ENCODE measurements around the gene CFAP73.
A peak's percentile ranks its signal among the peaks of the same experiment; 100 is the strongest.
"Not testable (repeated sequence)": the region's sequence is repeated elsewhere in the genome, so short reads cannot be mapped to it uniquely, and the experiment has no call there.

The CFAP73 gene

DNA sequence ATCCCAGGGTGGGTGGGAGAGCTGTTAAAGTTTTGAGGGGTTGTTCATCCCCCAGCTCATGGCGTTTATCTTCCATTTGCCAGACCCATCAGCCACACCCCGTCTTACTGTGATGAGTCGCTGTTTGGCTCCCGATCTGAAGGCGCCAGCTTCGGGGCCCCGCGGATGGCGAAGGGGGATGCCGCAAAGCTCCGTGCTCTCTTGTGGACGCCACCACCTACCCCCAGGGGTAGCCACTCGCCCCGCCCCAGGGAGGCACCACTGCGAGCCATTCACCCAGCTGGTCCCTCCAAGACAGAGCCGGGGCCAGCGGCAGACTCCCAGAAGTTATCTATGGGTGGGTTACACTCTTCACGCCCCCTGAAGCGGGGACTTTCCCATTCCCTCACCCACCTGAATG lies 41.7 kb downstream of the CFAP73 start:
- DNase-seq (ENCODE audit: low spot score), result no peak

DNA sequence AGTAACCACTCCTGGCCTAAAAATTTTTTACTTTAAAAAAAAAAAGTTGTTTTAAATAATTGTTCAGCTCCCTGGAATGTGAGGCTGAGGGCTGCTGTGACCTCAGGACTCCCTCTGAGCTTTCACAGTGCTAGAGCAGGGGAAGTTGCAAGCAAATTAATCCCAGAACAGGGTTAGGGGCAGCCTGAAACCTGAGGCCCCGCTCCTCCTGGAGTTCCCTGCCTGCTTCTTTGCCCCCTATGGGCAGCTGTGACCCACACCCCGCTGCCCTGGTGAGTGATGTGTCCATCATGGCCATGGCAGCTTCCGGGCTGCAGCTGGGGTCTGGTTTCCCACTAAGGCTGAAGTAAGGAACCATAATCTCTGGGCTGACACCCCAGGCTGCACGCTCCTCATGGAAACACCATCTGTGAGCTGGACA lies 45.5 kb downstream of the CFAP73 start:
- no peak for DNase-seq (ENCODE audit: low spot score)

DNA sequence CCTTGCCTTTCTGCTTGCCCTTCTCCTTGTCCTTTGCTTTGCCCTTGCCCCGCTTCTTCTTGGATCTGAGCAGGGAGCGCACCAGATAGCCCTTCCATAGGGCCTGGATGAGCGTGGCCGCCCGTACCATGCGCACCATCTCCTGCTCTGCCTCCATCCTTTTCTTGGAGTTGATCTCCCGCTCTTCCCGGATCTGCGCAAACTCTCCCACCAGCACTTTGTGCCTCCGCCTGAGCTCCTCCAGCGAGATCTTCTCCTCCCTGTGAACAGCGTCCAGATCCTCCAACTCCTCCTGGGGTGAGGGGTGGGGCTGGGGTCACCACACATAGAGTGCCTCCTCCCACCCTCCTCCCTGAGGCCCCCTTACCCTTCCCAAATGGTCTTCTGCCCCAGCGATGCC lies 46.1 kb downstream of the CFAP73 start:
- no peak for DNase-seq (ENCODE audit: low spot score)

- no peak for DNase-seq (ENCODE audit: low spot score)
These were observed 47.1 kb downstream of the CFAP73 start for GRCh38 chr12:113196582-113196981.

GRCh38 chr12:113196990-113197389 lies 47.5 kb downstream of the CFAP73 start:
- peak; percentile 87 for DNase-seq (ENCODE audit: low spot score)

GRCh38 chr12:113197518-113198077 lies 48.1 kb downstream of the CFAP73 start:
- DNase-seq (ENCODE audit: low spot score), result no peak

- DNase-seq (ENCODE audit: low spot score), result no peak
These were observed 48.8 kb downstream of the CFAP73 start for GRCh38 chr12:113198296-113198695.

DNA sequence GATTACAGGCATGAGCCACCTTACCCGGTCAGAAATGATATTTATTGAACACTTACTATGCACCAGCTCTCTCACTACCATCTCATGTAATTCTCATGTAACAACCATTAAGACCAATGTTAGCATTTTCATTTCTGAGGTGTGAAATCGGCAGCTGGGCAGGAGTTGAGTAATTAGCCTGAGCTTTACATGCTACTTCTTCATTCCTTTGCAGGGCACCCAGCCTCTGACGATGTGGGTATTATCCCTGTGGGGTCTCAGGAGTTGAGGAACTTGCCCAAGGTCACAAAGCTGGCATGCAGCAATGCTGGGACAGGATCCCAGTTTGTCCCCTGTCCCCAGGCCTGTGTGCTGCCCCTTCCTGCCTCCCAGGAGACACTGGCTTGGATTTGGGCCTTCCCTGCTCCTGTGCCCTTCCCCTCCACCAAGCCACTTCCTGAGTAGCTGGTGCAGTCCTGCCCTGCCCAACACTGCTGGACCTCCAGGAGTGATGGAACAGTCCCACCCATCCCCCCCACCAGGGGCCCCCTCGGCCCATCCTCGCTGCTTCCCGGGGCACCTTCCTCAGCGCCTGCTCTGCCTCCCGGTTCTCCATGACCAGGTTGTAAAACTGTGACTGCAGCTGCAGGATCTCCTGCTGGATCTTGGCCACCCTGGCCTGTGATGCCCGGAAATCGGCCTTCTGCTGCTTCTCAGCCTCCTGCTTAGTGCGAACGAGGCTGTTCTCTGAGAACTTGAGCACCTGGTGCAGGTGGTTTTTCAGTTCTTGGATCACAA lies 50.7 kb downstream of the CFAP73 start:
- DNase-seq (ENCODE audit: low spot score), result no peak

DNA sequence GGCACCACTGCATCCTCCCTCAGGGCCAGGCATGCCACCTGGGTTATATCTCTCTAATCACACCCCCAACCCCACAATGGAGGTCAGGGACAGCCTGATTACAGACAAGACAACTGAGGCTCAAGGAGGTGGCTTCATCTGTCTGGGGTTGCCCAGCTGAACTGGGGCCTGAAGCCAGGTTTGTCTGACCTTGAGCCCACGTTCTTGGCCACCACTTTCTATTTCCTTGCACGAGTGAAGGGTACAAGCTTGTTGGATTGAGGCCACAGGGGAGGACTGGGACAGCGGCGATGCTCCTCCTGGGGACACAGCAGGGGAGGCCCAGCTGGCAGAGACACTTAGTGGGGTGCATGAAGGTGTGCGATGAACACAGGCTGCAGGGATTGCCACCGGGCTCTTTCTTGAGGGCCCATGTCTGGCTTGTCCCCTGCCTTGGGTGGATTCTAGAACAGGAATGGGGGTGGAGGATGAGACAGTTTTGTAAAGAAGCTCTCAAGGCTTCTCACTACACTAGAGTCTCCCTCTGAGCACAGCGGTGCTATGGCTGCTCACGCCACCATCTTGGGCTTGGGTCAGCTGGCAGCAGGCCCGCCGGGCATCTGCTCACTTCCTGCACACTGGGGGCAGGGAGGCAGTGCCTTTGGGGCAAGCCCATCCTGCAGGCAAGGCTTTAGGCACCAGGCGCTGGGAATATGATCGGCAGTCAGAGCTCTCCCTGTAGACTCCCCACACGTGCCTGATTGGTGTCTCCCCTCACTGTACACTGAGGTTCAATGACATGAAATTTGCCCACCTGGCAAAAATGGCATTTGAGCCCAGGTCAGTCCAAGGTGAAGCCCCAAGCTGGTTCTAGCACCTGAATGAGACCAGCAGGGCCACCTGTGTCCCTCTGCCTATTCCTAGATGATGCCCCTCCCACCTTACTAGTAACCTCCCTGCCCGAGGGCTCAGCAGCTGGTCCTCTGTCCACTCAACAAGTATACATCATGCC lies 52.0 kb downstream of the CFAP73 start:
- DNase-seq (ENCODE audit: low spot score), result no peak

DNA sequence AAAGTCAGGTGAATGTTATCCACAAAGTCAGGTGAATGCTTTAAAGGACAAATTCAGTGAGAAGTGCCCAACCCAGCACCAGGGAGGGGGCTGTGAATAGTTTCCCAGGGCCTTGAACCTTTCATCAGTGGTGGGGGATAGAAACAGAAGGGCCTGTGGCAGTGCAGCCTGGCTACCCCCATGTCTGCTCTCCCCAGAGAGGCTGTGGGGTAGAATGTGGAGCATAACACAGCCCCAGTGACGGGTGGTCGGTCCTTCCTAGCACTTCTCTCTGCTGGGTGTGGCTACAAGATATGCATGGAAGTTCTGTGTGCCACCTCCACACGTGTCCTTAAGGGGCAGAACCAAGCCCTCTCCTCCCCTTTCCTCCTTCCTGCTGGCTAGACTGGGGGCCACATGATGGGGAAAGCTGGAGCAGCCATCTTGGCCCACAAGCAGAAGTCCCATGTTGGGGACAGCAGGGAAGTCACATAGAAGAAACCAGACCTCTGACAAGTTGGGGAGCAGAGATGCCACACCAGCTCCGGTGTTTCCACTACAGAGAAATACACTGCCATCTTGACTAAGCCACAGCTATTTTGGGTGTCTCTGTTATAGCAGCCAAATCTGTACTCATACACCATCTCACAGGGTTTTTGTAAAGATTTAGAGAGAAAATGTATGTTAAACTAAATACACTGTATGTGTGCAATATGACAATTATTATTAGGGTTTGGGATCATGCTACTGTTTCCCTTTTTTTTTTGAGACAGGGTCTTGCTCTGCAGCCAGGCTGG lies 53.0 kb downstream of the CFAP73 start:
- DNase-seq (ENCODE audit: low spot score), result no peak

DNA sequence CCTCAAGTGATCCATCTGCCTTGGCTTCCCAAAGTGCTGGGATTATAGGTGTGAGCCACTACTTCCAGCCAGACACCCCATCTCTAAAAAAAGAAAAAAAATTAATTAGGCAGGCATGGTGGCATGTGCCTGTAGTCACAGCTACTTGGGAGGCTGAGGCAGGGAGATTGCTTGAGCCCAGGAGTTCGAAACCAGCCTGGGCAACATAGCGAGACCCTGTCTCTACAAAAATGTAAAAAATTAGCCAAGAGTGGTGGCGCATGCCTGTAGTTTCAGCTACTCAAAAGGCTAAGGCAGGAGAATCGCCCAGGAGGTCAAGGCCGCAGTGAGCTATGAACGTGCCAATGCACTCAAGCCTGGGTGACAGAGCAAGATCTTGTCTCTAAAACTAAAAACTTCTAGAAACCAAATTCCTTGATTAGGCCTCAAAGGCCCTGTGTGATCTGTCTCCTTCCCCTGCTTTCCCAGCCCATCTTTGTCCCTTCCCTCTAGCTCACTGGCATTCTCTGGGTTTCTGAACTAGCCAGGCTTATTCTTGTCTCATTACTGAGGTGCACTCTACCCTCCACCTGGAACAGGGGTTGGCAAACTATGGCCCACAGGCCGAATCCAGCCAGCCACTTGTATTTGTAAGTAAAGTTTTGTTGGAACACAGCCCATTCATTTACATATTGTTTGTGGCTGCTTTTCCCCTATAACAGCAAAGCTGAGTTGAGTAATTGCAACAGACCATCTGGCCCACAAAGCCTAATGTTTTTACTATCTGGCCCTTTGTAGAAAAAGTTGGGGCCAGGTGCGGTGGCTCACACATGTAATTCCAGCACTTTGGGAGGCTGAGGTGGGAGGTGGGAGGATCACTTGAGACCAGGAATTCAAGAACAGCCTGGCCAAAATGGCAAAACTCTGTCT lies 54.6 kb downstream of the CFAP73 start:
- DNase-seq (ENCODE audit: low spot score), result no peak

DNA sequence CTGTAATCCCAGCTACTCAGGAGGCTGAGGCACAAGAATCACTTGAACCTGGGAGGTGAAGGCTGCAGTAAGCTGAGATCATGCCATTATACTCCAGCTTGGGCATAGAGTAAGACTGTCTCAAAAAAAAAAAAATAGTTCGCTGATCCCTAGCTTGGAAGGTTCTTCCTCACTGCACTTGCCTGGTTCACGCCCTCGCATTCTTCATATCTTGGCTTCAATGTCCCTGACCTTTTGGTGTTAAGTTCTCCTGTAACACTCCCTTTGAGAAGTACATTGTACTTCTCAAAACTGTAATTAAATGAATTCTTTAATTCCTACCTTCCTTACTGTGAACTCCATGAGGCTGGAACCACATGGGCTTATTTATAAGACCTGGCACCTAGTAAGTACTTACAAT lies 55.3 kb downstream of the CFAP73 start:
- DNase-seq (ENCODE audit: low spot score), result no peak

- not testable (repeated sequence) for DNase-seq (ENCODE audit: low spot score)
These were observed 57.3 kb downstream of the CFAP73 start for GRCh38 chr12:113206802-113207201.

DNA sequence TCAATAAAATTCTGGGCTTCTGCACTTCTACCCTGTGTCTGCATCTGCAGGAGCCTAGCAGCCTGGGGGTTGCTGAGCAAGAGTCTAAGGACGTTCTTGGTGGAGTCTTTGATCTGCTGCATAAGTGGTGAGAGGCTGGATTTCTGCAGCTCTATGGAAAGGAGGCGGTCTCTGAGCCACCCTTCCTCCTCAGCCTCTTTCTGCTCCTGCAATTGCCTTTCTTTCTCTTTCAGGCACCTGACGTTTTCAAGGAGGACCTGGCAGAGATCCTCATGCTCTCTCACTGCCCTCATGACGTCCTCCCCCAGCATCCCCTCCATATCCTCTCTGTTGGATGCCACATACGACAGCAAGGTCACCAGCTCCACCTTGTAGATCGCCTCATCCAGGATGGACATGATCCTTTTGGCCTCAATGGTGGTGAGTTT lies 58.1 kb downstream of the CFAP73 start:
- DNase-seq (ENCODE audit: low spot score), result no peak

- peak; percentile 71 for DNase-seq (ENCODE audit: low spot score)
These were observed 58.8 kb downstream of the CFAP73 start for GRCh38 chr12:113208041-113208934.

Measured in germinal center (tissue), 1 donor.